Transverse colon (tissue), 3 donors: ENCODE data around the gene SSX2IP.

ENCODE experiments used
- CTCF ChIP-seq, 5 experiments: fragments of 200-600 bp in 3 of 5; fragments of 450-650 bp in 2 of 5; sonication (generic) in 3 of 5; IDR thresholded peaks; 1 replicate in 2 of 5; 2 replicates in 3 of 5; pipeline ENCODE4 v1.5.1; 2016 to 2017; ENCODE audit warnings: antibody characterized with exemption in 5 of 5, inconsistent platforms in 3 of 5, mild to moderate bottlenecking in 2 of 5, moderate library complexity in 1 of 5
- EP300 ChIP-seq: sonication (generic); formaldehyde crosslinking; IDR thresholded peaks from one replicate; pipeline ENCODE4 v1.6.1; 2017; ENCODE audit warnings: antibody characterized with exemption, low read depth
- POLR2A ChIP-seq: fragments of 450-650 bp; IDR thresholded peaks from one replicate; pipeline ENCODE4 v1.6.1; 2016; ENCODE audit warnings: antibody characterized with exemption, mild to moderate bottlenecking, moderate library complexity

GRCh38 chr1:84688463-84689061 is 1.7 kb downstream of the SSX2IP start:
- TF ChIP-seq CTCF (IDR thresholded peaks at IDR 0.05), result no peak
- no peak for TF ChIP-seq POLR2A
- TF ChIP-seq EP300, result no peak
